Left ventricle myocardium inferior (tissue), 1 donor: ENCODE data around the gene MEIS1. TPM values are rescaled to one million over a fixed set of nuclear protein-coding genes. Genes with fewer than 3 reads are reported as not detected.

Experiments
- DNase-seq: peaks from one replicate; pipeline ENCODE4 v3.0.0-alpha.2; 2020
- H3K27ac ChIP-seq: fragments of 200-600 bp; replicated peaks from 2 replicates; pipeline ENCODE4 v1.8.0; 2021
- H3K27me3 ChIP-seq: fragments of 200-600 bp; 2 replicates; pipeline ENCODE4 v1.8.0; 2021; ENCODE audit warnings: low read depth
- H3K36me3 ChIP-seq: fragments of 200-600 bp; 2 replicates; pipeline ENCODE4 v1.8.0; 2021
- H3K4me1 ChIP-seq: fragments of 200-600 bp; 2 replicates; pipeline ENCODE4 v1.8.0; 2021
- H3K4me3 ChIP-seq: fragments of 200-600 bp; 2 replicates; pipeline ENCODE4 v1.8.0; 2021; ENCODE audit warnings: mild to moderate bottlenecking, moderate library complexity
- H3K9me3 ChIP-seq: fragments of 200-600 bp; replicated peaks from 2 replicates; pipeline ENCODE4 v1.8.0; 2021
- CTCF ChIP-seq: fragments of 200-600 bp; IDR thresholded peaks from 2 replicates; pipeline ENCODE4 v1.8.0; 2021; ENCODE audit warnings: antibody characterized with exemption, mild to moderate bottlenecking, borderline replicate concordance
- intact Hi-C: fragments of 100-400 bp; cut with micrococcal nuclease; formaldehyde crosslinking; loops from one replicate; pipeline ENCODE4 v1.11.0; 2022
- total RNA-seq: library from RNA; stranded (reverse); fragmentation: NEBNext Ultra II Directional; extraction: Animal tissue kit (Norgen Biotek cat#: 25700); gene quantifications from one replicate; pipeline ENCODE4 v1.2.1, GENCODE V29; 2021
- donor health status: DM: no; HTN: yes; CAD: no; lungs with severe emphysema.

The MEIS1 gene
- total RNA-seq, 1 donor from 2014 or later = 38.0 TPM

GRCh38 chr2:66536290-66536673, 101.4 kb downstream of the MEIS1 start:
- peak overlapping the region; percentile 25 for H3K27ac ChIP-seq
- no peak for TF ChIP-seq CTCF
- intact Hi-C loops = no loop called here

GRCh38 chr2:66536997-66537396, 102.1 kb downstream of the MEIS1 start:
- H3K36me3 ChIP-seq = no peaks in the 10 kb centered on the region
- H3K9me3 ChIP-seq = no peaks in the 10 kb centered on the region
- no peak for TF ChIP-seq CTCF
- peak overlapping the region; percentile 25 for H3K27ac ChIP-seq
- intact Hi-C loops = no loop called here
- H3K27me3 ChIP-seq = no peaks in the 10 kb centered on the region
- H3K4me3 ChIP-seq = no peak overlapping the region
- peaks cover 72% of the 10 kb centered on the region for H3K4me1 ChIP-seq
- DNase-seq = no peak

More at GRCh38 chr2:66536290-66536673, 101.4 kb downstream of the MEIS1 start:
- no peaks in the 10 kb centered on the region for H3K9me3 ChIP-seq
- H3K4me3 ChIP-seq = no peak overlapping the region
- DNase-seq = no peak
- H3K27me3 ChIP-seq = no peaks in the 10 kb centered on the region
- no peaks in the 10 kb centered on the region for H3K36me3 ChIP-seq
- H3K4me1 ChIP-seq = peaks cover 75% of the 10 kb centered on the region

GRCh38 chr2:66538291-66538690, 103.4 kb downstream of the MEIS1 start:
- no peak for DNase-seq
- peaks cover 68% of the 10 kb centered on the region for H3K4me1 ChIP-seq
- no peak for TF ChIP-seq CTCF

GRCh38 chr2:66539452-66539851, 104.5 kb downstream of the MEIS1 start:
- H3K36me3 ChIP-seq = no peaks in the 10 kb centered on the region
- no peaks in the 10 kb centered on the region for H3K27me3 ChIP-seq
- peaks cover 58% of the 10 kb centered on the region for H3K4me1 ChIP-seq
- no peak for TF ChIP-seq CTCF
- DNase-seq = no peak
- intact Hi-C loops = no loop called here
- H3K4me3 ChIP-seq = no peak overlapping the region
- no peaks in the 10 kb centered on the region for H3K9me3 ChIP-seq
- H3K27ac ChIP-seq = no peak overlapping the region

More at GRCh38 chr2:66538291-66538690, 103.4 kb downstream of the MEIS1 start:
- intact Hi-C loops = no loop called here
- no peak overlapping the region for H3K4me3 ChIP-seq
- no peaks in the 10 kb centered on the region for H3K36me3 ChIP-seq
- no peaks in the 10 kb centered on the region for H3K9me3 ChIP-seq
- H3K27me3 ChIP-seq = no peaks in the 10 kb centered on the region
- H3K27ac ChIP-seq = no peak overlapping the region

GRCh38 chr2:66541646-66542045, 106.7 kb downstream of the MEIS1 start:
- no peaks in the 10 kb centered on the region for H3K9me3 ChIP-seq
- no peaks in the 10 kb centered on the region for H3K36me3 ChIP-seq
- H3K27me3 ChIP-seq = no peaks in the 10 kb centered on the region
- H3K4me3 ChIP-seq = no peak overlapping the region
- H3K4me1 ChIP-seq = peaks cover 37% of the 10 kb centered on the region
- TF ChIP-seq CTCF = no peak
- H3K27ac ChIP-seq = no peak overlapping the region
- DNase-seq = no peak
- intact Hi-C loops = no loop called here

GRCh38 chr2:66543257-66543767, 108.4 kb downstream of the MEIS1 start:
- no peaks in the 10 kb centered on the region for H3K9me3 ChIP-seq
- no peaks in the 10 kb centered on the region for H3K36me3 ChIP-seq
- H3K4me1 ChIP-seq = peaks cover 37% of the 10 kb centered on the region
- no peaks in the 10 kb centered on the region for H3K27me3 ChIP-seq
- DNase-seq = no peak
- no peak overlapping the region for H3K4me3 ChIP-seq
- no peak overlapping the region for H3K27ac ChIP-seq
- intact Hi-C loops = no loop called here
- no peak for TF ChIP-seq CTCF
